Left lung (tissue), 10 donors: ENCODE results near the gene COX20. TPM values are rescaled to one million over a fixed set of nuclear protein-coding genes. Genes with fewer than 3 reads are reported as not detected.
"Not testable (repeated sequence)": the region's sequence is repeated elsewhere in the genome, so short reads cannot be mapped to it uniquely, and the experiment has no call there.

Experiments used
- ATAC-seq: fragments of 200-7000 bp; cut with Tn5 transposase; one replicate; pipeline ENCODE4 v1.9.1; 2020; ENCODE audit warnings: moderate library complexity
- DNase-seq, 4 donors: peaks; one replicate each; pipeline ENCODE4 v3.0.0-alpha.2; 2013 to 2020
- H3K27ac ChIP-seq, 2 donors: fragments of 200-600 bp; sonication (generic) in 1 of 2; one replicate each; pipeline versions ENCODE4 v1.5.0 to v1.8.0; 2020 to 2021
- H3K27me3 ChIP-seq, 2 donors: fragments of 200-600 bp; sonication (generic) in 1 of 2; one replicate each; pipeline versions ENCODE4 v1.5.0 to v1.8.0; 2020 to 2021
- H3K36me3 ChIP-seq, 2 donors: fragments of 200-600 bp; sonication (generic) in 1 of 2; one replicate each; pipeline versions ENCODE4 v1.5.0 to v1.8.0; 2020 to 2021
- H3K4me1 ChIP-seq, 2 donors: fragments of 200-600 bp; one replicate each; pipeline ENCODE4 v1.8.0; 2021
- H3K4me3 ChIP-seq, 2 donors: fragments of 200-600 bp; sonication (generic) in 1 of 2; one replicate each; pipeline versions ENCODE4 v1.5.0 to v1.8.0; 2020 to 2021; ENCODE audit warnings: mild to moderate bottlenecking in 1 of 2
- H3K9me3 ChIP-seq, 2 donors: fragments of 200-600 bp; sonication (generic) in 1 of 2; one replicate each; pipeline versions ENCODE4 v1.5.0 to v1.8.0; 2020 to 2021
- intact Hi-C, 2 donors: fragments of 100-400 bp; cut with DNase I; formaldehyde crosslinking; loops; one replicate each; pipeline versions ENCODE4 v1.11.2 to v1.14.2; 2022
- polyA plus RNA-seq, 6 donors: library from polyadenylated mRNA; unstranded; fragments of 120-200 nt; gene quantifications; one replicate each; pipeline ENCODE4 v1.2.1, GENCODE V29; 2013; ENCODE audit not compliant: insufficient read length in 6 of 6
- total RNA-seq, 2 donors: library from RNA; stranded (reverse); fragmentation: NEBNext Ultra II Directional; extraction: Animal tissue kit (Norgen Biotek cat#: 25700); gene quantifications; one replicate each; pipeline ENCODE4 v1.2.1, GENCODE V29; 2021
- TF ChIP-seq, protein P1 (sequence below), 2 donors: fragments of 200-600 bp; sonication (generic) in 1 of 2; IDR thresholded peaks; one replicate each; pipeline versions ENCODE4 v1.5.0 to v1.8.0; 2021; ENCODE audit warnings: antibody characterized with exemption in 2 of 2
- donor health status: DM: no; HTN: yes; CAD: no.
- donor health status: DM: no; HTN: no; CAD: no.

The COX20 gene
- total and polyA plus RNA-seq, 8 donors: 27.1 to 125 (median 94.8) TPM

DNA sequence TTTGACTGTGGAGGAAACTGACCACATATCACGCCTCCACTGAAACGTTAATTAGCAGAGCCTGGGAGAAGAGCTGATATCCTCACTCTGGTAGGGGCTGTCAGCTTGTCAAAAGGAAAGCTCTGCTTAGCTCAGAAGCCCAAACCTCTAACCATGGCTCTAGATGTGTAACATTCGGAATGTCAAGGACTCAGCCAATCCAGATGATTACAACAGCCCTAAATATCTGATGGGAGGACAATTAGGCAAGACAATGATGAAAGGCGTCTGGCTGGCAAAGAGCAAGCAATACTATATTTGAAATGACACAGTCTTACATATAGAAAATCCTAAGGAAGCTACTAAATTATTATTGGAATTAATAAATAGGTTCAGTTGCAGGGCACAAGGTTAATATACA, 45.7 kb upstream of the COX20 start:
- Histone ChIP-seq H3K4me3 (no peak overlapping the region), H3K27me3 (no peaks in the 10 kb centered on the region), H3K9me3 (no peaks in the 10 kb centered on the region), H3K27ac (no peak overlapping the region), H3K36me3 (no peaks in the 10 kb centered on the region), H3K4me1 (no peaks in the 10 kb centered on the region)
- intact Hi-C loops: no loop called here
- no peak for ATAC-seq
- DNase-seq: peak in 1 of 4 donors; percentile 23
- TF ChIP-seq, protein P1, sequence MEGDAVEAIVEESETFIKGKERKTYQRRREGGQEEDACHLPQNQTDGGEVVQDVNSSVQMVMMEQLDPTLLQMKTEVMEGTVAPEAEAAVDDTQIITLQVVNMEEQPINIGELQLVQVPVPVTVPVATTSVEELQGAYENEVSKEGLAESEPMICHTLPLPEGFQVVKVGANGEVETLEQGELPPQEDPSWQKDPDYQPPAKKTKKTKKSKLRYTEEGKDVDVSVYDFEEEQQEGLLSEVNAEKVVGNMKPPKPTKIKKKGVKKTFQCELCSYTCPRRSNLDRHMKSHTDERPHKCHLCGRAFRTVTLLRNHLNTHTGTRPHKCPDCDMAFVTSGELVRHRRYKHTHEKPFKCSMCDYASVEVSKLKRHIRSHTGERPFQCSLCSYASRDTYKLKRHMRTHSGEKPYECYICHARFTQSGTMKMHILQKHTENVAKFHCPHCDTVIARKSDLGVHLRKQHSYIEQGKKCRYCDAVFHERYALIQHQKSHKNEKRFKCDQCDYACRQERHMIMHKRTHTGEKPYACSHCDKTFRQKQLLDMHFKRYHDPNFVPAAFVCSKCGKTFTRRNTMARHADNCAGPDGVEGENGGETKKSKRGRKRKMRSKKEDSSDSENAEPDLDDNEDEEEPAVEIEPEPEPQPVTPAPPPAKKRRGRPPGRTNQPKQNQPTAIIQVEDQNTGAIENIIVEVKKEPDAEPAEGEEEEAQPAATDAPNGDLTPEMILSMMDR (IDR thresholded peaks at IDR 0.05): no peak

DNA sequence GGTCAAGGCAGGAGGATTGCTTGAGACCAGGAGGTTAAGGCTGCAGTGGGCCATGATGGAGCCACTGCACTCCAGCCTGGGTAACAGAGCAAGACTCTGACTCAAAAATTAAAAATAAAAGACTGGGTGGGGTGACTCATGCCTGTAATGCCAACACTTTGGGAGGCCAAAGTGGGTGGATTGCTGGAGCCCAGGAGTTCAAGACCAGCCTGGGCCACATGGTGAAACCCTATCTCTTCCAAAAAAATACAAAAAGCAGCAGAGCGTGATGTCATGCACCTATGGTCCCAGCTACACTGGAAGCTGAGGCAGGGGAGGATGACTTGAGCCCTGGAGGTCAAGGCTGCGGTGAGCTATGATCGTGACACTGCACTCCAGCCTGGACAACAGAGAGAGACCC, 44.4 kb upstream of the COX20 start:
- Histone ChIP-seq H3K27ac (no peak overlapping the region), H3K36me3 (no peaks in the 10 kb centered on the region), H3K4me3 (no peak overlapping the region), H3K4me1 (no peaks in the 10 kb centered on the region), H3K9me3 (no peaks in the 10 kb centered on the region), H3K27me3 (no peaks in the 10 kb centered on the region)
- intact Hi-C loops: no loop called here
- TF ChIP-seq, protein P1 (IDR thresholded peaks at IDR 0.05): no peak
- DNase-seq (no peak), ATAC-seq (no peak)

DNA sequence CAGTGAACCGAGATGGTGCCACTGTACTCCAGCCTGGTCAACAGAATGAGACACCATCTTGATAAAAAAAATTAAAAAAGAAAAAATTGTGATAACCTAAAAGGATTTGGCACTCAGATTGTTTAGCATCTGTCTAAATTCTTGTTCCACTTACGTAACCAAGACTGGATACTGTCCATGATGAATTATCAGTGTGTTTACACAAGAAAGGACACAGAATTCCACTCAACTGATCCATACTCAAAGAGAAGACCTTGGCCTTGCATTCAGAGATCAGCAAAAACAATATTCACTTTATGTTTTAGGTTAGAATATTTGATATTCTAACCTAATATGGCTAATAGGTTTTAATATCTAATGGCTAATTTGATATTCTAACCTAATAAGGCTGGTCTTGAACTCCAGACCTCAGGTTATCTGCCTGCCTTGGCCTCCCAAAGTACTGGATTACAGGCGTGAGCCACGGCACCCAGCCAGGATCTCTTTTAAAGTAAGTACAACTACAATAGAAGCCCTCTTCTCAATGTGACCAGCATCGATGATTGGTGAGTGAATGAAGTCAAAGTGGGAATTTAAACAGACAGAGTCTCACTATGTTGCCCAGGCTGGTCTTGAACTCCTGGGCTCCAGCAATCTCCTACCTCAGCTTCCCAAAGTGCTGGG, 43.1 kb upstream of the COX20 start:
- TF ChIP-seq, protein P1 (IDR thresholded peaks at IDR 0.05): no peak
- DNase-seq: no peak
- intact Hi-C loops: no loop called here
- no peaks in the 10 kb centered on the region for H3K4me1 ChIP-seq
- ATAC-seq: no peak
- no peak overlapping the region for H3K27ac ChIP-seq
- no peaks in the 10 kb centered on the region for H3K36me3 ChIP-seq
- no peak overlapping the region for H3K4me3 ChIP-seq
- no peaks in the 10 kb centered on the region for H3K27me3 ChIP-seq
- H3K9me3 ChIP-seq: no peaks in the 10 kb centered on the region

DNA sequence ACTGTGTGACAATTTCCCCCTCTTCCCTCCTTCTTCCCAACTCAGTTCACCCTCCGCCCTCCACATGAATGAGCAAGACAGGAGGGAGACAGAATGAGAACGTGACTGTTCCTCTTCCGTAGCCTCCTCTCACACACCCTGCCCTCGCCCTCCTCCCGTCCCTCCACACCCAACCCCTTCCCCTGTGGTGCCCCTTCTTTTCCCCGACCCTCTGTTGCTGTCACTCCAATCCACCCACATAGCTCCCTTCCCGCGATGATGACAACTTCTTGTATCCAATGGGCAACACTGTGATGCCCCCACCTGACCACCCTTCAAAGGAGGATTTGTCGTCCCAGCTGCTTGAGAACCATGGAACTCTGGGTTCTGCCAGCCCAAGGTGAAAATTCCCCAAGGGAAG, 41.4 kb upstream of the COX20 start:
- intact Hi-C loops: no loop called here
- TF ChIP-seq, protein P1 (IDR thresholded peaks at IDR 0.05): no peak
- Histone ChIP-seq H3K9me3 (no peaks in the 10 kb centered on the region), H3K4me3 (no peak overlapping the region), H3K36me3 (no peaks in the 10 kb centered on the region), H3K27me3 (no peaks in the 10 kb centered on the region), H3K27ac (no peak overlapping the region), H3K4me1 (no peaks in the 10 kb centered on the region)
- ATAC-seq (no peak), DNase-seq (no peak)

DNA sequence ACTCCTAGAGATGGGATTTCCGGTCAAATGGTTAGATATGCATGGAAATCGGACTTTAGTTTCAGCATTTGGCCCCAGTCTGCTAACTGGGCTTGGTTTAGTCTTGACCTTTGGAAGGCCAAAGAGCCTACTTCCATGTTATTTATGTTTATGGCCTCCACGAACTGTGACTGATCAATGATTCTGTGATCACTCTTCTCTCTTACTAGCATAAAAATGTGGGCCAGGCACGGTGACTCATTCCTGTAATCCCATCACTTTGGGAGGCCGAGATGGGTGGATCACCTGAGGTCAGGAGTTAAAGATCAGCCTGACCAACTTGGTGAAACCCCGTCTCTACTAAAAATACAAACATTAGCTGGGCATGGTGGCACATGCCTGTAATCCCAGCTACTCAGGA, 40.9 kb upstream of the COX20 start:
- intact Hi-C loops, H3K36me3 ChIP-seq, ATAC-seq, DNase-seq, H3K27ac ChIP-seq, H3K9me3 ChIP-seq, H3K27me3 ChIP-seq, H3K4me1 ChIP-seq, H3K4me3 ChIP-seq: not testable (repeated sequence)
